ENCODE data around the gene PTH.

- no peak for TF ChIP-seq CTCF (conservative IDR thresholded peaks at IDR 0.05; ENCODE audit: low read depth, low read length)
- TF ChIP-seq EZH2 (IDR thresholded peaks at IDR 0.05; ENCODE audit: low read length, unreplicated experiment), result no peak
- TF ChIP-seq EZH2phosphoT487 (IDR thresholded peaks at IDR 0.05; ENCODE audit: borderline replicate concordance, low read length), result no peak
These were observed 20.7 kb downstream of the PTH start for GRCh38 chr11:13475091-13475490.

Measured in PC-3 (cell line).